HG03039 (cell line): ENCODE results near the gene TNFRSF11A.

Experiments used
- ATAC-seq: cut with Tn5 transposase; IDR thresholded peaks from one replicate; pipeline ENCODE4 v1.9.1; 2021; ENCODE audit warnings: mild to moderate bottlenecking, moderate library complexity; ENCODE audit not compliant: unreplicated experiment

TNFRSF11A gene

DNA sequence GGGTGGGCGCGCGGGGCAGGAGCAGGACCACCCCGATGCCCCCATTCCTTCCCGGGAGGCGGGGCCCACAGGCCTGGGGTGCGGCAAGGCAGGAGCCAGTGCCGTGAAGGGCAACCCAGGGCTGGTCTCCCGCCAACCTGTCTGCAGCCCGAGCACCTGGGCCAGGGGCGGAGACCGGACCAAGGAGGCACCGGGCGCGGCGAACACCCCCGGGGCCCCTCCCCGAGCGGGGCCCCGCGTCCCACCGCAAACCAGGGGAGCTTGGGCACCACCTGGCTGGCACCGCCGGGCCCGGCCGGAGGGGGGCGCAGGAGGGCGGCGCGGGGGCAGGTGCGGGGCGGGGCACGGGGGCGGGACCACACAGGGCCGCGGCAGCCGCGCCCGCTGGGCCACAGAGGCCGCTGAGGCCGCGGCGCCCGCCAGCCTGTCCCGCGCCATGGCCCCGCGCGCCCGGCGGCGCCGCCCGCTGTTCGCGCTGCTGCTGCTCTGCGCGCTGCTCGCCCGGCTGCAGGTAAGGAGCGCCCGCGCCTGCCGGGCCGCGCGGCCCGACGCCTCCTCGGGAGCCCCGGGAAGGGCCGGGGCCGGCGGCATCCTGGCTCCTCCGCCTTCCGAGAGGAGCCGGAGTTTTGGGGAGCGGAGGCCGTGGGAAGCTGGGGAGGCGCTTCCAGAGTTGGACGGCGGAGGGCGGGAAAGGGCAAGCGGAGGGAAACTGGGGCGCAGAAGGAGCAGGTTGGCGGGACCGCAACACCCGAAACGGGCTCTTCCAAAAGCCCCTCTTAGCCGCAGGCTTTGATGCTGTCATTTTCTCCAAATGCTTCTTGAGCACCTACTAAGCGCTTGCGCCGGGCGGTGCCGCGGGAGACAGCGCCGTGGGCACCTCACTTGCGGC is at the start of gene TNFRSF11A:
TSS of gene TNFRSF11A (plus strand) at position 394 of the 889 bp plus-strand sequence. CDS start at position 437, 43 bp downstream.
- peak; percentile 73 for ATAC-seq

DNA sequence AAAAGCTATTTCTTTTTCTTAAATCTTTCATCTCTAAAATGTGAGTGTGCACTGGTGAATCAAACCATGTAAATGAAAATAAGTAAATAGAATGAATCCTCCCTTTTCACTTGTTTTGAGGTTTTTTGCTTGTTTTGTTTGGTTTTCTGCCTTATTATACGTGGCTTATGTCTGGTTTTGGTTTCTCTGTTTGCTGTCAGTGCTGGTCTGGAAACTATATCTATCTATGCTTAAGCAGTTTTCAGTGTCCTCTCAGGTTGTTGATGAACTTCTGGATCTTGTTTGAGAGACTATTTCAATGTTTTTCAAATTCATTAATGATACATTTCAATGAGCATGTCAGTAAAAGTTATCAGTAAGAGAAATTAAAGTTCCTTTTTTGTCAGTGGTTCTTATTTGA is 48.1 kb upstream of the TNFRSF11A start:
- no peak for ATAC-seq

DNA sequence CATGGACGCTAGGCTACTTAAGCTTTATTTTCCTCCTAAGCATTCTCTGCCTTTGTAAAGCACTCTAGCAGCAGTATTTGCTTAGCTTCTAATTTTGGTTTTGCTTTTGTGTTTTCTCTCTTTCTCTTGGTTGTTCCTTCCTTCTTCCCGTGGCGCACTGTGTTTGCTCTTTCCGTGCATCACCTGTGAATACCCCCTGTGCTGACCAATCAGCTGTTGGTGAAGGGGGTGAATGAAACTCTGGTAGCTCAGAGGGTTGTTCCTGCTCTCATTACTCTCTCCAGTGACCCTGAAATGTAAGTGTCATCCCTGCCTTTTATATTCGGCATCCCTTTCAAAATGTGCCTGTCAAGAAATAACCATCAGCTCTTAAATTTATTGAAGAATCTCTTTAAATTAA is 45.5 kb upstream of the TNFRSF11A start:
- no peak for ATAC-seq

DNA sequence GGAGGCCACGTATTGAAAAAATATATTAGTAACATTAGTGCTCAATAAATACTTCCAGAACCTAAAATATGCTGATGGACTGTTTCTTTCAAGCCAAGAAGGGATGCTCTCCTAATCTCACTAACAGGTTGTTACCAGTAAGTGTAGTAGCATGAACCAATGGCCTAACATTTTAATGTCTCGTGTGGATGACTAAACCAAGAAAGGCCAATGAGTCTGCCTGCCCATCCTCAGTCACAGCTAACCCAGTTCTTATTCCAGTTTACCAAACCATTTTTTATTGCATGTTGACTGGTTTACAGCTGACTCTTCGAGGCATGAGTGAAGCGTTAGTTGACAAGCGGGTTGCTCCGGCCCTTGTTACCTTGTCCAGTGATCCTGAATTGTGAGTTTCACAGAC is 45.1 kb upstream of the TNFRSF11A start:
- ATAC-seq = no peak

DNA sequence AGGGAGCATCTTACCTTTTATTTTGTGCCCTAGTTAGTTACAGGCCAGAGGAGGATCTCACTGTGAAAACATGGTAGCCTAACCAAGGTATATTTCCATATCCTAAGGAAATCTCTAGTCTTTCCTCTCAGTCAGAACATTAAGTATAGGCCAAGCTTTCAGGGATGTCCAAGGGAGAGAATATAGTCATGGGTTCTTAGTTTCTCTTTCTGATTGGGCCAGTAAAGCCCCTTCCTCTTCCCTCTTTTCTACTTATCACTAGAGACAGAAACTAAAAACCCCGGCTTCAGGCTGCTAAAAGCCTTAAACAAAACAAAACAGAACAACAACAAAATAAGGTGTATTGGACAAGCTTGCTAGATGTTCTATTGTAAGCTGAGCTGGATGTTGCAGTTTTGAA is 44.3 kb upstream of the TNFRSF11A start:
- no peak for ATAC-seq

DNA sequence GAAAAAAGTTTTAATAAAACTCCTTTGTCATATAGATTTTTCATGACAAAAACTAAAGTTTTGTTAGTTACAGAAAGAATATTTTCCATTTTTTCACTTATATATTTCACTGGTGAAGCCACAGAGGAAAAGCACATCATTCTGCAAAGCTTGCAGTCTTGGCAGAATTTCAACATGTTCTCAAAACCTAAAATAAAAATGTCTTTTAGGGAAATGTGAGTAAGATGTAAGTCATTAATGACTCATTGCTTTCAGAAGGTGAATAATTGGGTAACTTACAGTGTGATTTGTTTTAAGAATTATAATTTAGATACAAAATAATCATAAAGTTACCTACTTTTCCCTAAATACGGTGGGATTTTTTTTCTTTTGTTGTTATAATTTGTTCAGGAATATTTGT is 43.4 kb upstream of the TNFRSF11A start:
- ATAC-seq = no peak

DNA sequence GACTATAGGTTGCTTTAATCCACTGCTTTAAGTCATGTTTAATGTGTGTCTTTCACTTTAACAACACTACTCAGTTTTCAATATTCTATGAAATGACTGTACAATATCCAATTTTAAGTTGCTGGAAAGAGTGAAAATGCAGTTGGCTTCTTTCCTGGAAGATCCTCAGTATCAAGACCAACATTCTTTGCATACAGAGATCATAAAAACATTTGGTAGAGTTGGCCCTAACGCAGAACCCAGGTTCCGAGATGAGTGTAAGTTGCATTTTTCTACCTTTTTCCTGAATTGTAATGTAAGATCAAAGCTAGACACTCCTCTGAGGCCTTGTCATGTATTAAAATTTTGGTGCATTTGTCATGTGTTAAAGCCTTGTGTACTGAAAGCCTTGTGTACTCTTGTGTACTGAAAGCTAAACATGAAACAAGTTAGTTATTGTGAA is 42.9 kb upstream of the TNFRSF11A start:
- no peak for ATAC-seq

DNA sequence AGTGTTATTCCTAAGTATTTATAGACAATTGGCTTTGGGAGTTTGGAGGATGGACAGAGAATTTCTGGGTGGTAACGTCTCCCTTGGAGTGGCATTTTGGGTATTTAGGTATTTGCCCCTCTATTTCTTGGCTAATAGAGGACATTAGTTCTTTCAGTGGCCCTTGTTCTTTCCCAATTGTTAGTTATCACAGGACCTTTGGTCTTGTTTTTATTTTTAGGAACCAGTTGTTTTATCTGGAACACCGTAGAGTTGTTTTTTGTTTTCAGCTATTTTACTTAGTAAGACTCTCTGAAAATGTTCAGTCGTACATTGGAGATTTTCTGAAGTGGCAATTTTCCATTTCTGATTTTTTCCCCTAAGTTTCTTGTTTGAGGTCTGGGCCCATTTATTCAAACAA is 40.5 kb upstream of the TNFRSF11A start:
- no peak for ATAC-seq

DNA sequence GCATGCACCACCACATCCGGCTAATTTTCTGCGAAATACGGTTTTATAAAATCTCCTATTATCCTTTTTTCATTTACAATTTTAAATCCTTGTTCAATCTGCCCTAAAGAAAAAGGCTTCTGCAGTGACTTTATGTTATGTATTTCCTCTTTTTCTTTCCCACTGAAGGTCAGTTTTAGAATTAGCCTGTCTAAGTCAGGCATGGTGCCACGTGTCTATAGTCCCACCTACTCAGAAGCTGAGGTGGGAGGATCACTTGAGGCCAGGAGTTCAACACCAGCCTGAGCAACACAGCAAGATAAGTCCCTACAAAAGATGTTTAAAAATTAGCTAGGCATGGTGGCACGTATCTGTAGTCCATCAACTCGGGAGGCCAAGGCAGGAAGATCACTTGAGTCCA is 39.8 kb upstream of the TNFRSF11A start:
- no peak for ATAC-seq

DNA sequence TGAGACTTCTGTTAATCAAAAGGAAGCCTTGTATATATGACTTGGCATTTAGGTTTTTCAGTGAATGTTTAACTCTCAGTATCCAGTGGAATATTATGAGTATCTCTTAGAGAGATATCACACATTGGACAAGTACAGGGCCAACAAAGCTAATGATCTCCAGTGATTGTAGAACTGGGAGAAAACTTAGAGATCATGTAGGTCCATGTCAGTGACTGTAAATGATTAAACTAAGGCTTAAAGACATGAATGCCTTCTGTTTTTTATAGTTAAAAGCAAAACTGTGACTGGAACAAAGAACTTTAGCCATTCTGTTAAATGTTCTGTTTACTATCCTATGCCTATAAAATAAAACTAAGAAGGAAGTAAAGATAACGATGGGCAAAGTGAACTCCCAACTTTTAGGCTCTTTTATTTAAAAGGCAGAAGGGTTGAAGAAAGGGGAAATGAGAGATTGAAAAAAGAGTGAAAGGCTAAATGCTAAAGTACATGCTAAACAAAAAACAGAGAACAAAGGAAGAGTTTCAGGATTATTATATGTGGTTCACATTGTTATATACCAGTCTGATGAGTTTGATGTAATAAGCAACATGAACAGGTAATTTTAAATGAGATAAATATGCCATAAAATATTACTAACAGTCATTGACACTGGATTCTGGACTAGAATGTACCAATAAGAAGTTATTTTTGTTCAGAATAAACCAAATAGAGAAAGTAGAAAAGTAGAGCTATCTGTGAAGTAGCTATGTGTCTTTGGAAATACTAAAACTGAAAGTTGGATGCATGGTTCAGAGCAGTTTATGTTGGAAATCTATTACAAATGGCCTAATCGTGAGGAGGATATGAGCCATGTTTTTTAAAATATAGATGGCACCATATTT is 37.1 kb upstream of the TNFRSF11A start:
- no peak for ATAC-seq

DNA sequence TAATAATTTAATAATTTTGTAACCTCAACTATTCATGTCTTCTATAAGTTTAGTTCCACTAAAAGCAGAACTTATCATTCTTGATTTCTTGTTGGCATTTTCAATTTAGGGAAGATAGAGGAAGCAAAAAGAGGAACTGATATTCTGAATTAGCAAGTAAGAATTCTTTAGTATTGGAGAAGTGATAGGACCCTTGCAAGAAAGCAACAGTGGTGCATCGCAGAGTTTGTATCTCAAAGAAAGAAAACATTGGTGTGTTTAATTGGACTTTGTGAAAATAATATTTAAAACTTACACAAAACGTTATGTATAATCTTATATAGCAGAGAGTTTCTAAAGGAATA is 36.5 kb upstream of the TNFRSF11A start:
- no peak for ATAC-seq

DNA sequence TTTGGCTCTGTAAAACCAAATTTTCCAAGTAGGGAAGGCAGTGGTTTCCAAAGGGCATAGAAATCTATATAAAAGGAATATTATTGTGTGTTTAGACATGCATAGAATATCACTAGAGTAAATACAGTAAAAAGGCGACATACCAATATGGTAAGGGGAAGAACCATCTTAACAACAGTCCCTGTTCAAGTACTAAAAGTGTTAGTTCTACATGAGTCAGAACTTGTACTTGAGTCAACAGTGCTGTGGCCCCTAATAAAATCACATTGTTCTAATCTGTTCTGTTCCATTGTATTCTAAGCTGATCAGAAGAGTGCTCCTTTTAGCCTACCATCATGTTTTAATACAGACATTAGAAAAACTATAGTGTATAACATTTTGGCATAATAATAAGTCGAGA is 36.1 kb upstream of the TNFRSF11A start:
- peak; percentile 63 for ATAC-seq

DNA sequence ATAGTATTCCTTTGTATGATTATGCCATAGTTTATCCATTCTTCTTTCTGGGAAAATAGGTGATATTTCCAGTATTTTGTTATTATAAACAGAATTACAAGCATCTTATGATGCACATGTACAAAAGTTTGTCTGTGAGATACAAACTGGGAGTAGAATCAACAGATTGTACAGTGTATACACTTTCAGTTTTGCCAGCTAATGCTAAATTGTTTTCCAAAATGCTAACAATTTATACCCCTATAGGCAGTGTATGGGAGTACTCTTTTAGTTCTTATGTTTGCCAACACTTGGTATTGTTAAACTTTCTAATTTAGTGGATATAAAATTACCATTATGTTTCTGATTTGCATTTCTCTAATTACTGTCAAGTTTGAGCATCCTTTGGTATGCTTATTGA is 31.0 kb upstream of the TNFRSF11A start:
- ATAC-seq = no peak

DNA sequence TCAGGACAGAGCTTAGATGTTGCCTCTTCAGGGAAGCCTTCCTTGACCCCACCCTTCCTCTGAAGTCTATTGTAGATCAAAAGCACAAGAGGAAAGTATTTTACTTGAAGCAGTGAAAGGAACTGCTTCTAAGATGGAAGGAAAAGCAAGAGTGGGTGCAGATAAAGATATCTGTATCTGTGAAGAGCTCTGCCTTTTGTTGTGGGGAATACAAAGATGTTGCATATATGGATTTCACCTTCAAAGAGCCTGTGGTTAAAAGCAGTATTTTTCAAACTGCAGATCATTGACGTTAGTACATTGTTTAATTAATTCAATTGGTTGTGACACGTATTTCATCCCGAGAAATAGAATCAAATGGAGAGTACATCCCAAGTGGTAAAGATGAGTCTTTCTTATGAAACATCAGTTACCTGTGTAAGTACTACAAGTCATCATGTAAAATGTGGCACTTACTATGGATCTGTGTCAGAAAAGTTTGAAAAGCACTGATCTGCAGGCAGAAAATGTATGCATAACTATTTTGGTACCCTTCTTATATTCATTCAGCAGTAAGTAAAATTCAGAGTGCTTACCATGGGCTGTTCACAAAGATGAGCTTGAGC is 24.6 kb upstream of the TNFRSF11A start:
- ATAC-seq = no peak

DNA sequence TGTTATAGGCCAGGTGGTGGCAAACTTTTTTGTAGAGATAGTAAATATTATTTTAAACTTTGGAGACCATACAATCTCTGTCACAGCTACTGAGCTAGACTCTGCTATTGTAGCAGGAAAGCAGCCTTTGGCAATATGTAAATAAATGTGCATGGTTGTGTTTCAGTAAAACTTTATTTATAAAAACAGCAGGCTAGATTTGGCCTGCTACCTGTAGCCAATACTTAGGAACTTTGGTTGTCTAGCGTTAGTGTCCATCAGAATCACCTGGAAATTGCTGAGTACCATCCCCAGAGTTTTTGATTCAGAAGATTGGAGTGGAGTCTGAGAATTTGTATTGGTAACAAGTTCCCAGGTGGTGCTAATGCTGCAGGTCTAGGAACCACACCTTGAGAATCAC is 23.8 kb upstream of the TNFRSF11A start:
- no peak for ATAC-seq

DNA sequence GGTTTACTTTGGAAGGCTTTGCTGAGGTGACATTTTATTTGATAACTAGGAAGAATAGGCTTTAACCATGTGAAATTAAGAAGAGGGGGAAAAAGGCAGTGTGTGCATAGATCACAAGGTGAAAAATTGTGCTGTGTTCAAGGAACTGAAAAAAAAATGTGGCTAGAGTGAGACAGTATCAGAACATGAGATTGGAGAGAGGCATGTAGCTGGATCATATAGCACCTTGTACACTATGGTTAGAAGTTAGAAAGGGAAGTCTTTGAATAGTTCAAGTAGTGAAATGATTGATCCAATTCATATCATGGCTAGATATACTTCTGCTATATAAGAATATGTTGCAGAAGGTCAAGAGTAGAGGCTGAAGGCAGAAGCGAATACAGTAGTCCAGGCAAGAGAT is 12.3 kb upstream of the TNFRSF11A start:
- no peak for ATAC-seq

DNA sequence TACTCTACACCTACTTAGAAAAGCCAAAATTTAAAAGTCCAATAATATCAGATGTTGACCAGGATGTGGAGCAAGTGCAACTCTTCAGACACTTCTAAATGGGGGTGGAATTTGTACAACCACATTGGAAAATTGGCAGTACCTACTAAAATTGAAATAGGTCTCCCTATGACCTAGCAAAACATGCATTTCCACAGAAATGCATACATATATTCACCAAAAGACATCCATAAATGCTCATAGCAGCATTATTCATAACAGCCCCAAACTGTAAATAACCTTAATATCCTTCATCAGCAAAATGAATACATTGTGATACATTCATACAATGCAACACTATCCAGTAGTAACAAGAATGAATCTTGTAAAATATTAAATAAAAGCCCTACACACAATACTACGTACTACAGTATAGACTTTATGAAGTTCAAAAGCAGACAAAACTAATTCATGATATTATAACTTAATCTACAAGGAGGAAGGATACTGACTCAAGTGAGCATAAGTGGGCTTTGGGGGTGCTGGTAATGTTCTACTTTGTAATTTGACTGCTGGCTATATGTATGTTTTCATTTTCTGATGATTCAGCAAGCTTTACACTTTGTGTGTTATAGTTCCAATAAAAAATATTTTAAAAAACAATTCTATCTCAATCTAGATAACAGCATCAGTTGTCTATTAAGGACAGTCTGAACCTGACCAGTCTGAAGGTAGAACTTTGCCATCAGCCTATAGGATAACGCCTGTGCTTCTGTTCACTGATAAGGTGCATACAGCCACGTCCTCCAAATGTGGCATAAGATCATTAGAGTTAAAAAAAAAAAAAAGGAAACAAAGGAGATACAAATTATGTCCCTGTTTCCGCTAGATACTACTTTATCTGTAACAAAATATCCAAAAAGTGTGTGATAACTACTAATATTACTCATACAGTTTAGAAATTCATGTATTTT is 6.6 kb upstream of the TNFRSF11A start:
- no peak for ATAC-seq

DNA sequence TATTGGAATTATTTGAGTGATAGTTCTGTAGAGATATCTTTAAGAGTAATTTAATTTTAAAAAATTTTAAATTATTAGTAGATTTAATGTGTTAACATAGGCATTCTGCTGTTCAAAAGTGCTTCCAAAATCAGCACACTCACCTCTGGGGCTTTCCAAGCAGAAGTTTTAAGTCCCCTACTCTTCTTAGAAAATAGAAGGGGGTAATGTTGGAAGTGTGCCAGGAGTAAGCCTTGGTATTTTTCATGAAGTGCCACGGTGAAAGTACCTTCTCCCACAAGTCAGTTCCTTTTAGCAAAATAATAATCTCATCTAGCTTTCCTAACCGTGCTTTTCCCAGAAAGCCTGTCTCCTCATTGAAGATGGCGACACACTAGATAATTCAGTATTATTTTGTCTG is 3.9 kb upstream of the TNFRSF11A start:
- ATAC-seq = no peak

DNA sequence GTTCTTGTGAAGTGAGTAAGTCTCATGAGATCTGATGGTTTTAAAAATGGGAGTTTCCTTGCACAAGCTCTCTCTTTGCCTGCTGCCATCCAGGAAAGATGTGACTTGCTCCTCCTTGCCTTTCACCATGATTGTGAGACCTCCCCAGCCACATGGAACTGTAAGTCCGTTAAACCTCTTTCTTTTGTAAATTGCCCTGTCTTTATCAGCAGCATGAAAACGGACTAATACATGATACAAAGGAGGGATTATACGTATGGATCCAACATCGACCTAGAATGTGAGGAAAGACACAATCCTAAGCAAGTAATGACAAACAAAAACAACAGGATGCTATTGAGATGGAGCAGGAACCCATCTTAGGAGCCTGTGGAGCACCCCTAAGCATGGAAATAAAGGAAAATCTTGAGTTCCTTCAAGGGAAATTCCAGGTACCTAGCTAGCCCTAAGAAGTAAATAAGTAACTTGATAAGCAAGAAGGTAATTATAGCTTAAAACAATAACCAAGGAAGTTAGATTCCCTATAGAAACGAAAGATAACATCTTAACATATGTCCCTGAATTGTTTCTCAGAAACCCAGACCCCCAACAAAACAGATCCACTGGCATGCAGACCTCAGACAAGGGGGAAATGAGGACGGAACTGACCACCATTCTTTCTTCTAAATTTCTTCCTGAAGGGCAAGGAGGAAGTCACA is 1.5 kb upstream of the TNFRSF11A start:
- ATAC-seq = no peak
